D721Med (cell line): ENCODE measurements around the gene PTGES2.
A peak's percentile ranks its signal among the peaks of the same experiment; 100 is the strongest.

Source experiments
- DNase-seq: peaks from one replicate; pipeline ENCODE4 v3.0.0; 2011; ENCODE audit warnings: low spot score; ENCODE audit not compliant: insufficient read length
- FAIRE-seq: peaks from 2 replicates; lab custom pipeline; 2011; peaks lifted over from hg19 to GRCh38; lab: Jason Lieb, UNC
- CTCF ChIP-seq: IDR thresholded peaks from 2 replicates; pipeline ENCODE4 v1.5.1; 2012; ENCODE audit warnings: mild to moderate bottlenecking, control low read depth; ENCODE audit not compliant: insufficient read depth; ENCODE audit errors: missing control alignments

Gene PTGES2

GRCh38 chr9:128153060-128153946 is 25.8 kb upstream of the PTGES2 start:
- no peak for TF ChIP-seq CTCF
- no peak for DNase-seq
- no peak for FAIRE-seq

- TF ChIP-seq CTCF: no peak
- no peak for FAIRE-seq
- no peak for DNase-seq
These were observed 24.9 kb upstream of the PTGES2 start for GRCh38 chr9:128152133-128153059.

- DNase-seq (no peak), FAIRE-seq (no peak)
- no peak for TF ChIP-seq CTCF
These were observed 24.0 kb upstream of the PTGES2 start for GRCh38 chr9:128151309-128152132.

- FAIRE-seq (no peak), DNase-seq (peak; percentile 16)
- peak; percentile 12 for TF ChIP-seq CTCF
These were observed 23.2 kb upstream of the PTGES2 start for GRCh38 chr9:128150594-128151308.

GRCh38 chr9:128149951-128150593 is 22.5 kb upstream of the PTGES2 start:
- no peak for TF ChIP-seq CTCF
- no peak for DNase-seq
- no peak for FAIRE-seq

- FAIRE-seq (no peak), DNase-seq (no peak)
- TF ChIP-seq CTCF: no peak
These were observed 21.6 kb upstream of the PTGES2 start, which contains the start of gene LCN2 for GRCh38 chr9:128149001-128149701. TSS of gene LCN2 (plus strand) at chr9:128149453. CDS start at chr9:128149526, 73 bp downstream.
